HG03469 (cell line): Measurements from ENCODE around the gene MPHOSPH9.
A peak's percentile ranks its signal among the peaks of the same experiment; 100 is the strongest.
"Not testable (repeated sequence)": the region's sequence is repeated elsewhere in the genome, so short reads cannot be mapped to it uniquely, and the experiment has no call there.

ENCODE experiments used
- ATAC-seq: cut with Tn5 transposase; IDR thresholded peaks from one replicate; pipeline ENCODE4 v1.9.1; 2021; ENCODE audit warnings: mild to moderate bottlenecking, moderate library complexity, moderate number of reproducible peaks; ENCODE audit not compliant: unreplicated experiment

MPHOSPH9 gene

DNA sequence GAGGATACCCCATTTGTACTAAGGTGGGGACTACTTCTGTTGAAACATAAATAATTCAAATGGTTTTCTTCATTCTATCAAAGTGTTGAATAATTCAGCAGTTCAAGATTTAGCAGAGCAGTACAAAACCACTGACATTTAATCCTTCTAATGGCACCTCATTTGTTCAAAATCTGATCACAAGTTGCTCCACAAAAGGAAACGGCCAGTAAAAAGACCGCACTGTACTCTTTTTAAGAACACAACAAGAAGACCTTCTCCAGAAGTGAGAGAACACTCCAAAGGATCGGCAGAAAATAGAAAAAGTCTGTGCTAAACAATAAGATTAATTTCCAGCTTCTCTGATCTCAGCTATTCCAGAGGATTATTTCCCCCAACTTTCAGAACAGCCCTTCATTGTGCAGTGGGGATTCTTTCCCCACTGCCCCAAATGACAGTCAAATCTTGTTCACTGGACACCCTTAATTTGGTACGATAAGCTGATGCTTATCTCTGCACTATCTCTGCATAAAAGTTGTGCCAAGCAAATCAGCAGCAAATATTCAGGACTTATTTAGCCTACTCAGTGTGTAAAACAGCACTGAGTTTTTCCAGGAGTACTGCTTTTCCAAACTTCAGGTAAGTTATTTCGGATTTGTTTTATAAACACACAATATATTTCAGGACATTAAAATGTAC, 5.2 kb downstream of the MPHOSPH9 start:
- ATAC-seq, result no peak

DNA sequence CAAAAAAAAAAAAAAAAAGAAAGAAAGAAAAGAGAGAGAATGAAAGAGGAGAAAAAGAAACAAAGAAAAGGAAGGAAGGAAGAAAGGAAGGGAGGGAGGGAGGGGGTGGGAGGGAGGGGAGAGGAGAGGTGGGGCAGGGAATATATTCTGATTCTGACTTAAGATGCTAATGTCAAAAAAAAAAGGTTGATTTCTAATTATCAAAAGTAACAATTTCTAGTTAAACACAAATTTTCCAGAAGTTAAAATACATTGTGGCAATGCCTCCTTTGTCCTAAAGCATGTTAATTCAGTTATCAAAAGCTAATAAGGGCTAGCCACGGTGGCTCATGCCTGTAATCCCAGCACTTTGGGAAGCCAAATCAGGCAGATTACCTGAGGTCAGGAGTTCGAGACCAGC, 7.5 kb downstream of the MPHOSPH9 start:
- ATAC-seq, result no peak

DNA sequence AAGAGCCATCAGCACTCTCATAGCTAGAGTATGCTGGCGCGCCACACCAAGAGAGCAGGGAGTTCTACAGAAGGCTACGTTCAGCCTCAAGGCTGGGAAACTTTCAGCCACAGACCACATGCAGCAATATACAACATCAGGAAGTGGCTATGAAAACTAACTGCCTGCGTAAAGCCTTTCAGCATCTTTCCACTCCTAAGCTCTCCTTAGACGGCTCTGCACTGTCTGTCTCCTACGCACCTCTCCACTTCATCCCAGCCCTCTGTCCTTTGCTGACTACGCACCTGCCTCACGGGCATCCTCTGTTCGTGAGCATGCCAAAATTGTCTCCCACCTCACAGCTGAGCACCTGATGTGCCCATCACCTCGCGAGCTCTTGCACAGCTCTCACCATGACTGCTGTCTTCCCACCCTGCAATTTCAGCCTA, 9.7 kb downstream of the MPHOSPH9 start:
- no peak for ATAC-seq

DNA sequence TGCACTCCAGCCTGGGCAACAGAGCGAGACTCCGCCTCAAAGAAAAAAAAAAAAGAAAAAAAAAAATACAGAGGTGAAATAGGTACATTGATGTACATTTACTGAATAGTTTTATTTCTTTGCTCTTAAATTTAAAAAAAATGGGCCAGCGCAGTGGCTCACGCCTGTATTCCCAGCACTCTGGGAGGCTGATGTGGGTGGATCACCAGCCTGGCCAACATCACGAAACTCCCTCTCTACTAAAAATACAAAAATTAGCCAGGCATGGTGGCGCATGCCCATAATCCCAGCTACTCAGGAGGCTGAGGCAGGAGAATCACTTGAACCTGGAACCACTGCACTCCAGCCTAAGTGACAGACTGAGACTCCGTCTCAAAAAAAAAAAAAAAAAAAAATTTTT, 25.1 kb downstream of the MPHOSPH9 start:
- not testable (repeated sequence) for ATAC-seq

DNA sequence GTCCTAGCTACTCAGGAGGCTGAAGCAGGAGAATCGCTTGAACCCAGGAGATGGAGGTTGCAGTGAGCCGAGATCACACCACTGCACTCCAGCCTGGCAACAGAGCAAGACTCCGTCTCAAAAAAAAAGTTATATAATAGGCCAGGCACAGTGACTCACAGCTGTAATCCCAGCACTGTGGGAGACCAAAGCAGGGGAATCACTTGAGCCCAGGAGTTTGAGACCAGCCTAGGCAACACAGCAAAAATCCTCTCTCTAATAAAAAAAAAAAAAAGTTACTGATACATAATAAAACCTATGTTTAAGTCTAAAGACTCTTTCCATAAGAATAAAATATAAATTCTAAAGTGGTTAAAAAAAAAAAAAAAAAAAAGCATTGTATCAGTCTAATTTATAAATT, 26.1 kb downstream of the MPHOSPH9 start:
- ATAC-seq, result not testable (repeated sequence)

DNA sequence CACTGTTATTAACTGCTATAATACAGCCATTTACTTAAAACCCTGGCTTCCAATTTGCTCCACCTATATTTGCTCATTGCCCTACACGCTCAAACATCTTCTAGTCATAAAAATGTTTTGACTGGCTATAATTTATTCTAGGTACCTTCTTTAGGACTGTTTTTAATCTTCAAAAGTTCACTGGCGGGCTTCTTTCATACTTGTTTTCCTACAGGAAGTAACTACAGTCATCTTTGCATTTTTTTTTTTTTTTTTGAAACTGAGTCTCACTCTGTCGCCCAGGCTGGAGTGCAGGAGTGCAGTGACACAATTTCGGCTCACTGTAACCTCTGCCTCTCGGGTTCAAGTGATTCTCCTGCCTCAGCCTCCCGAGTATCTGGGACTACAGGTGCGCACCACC, 32.5 kb downstream of the MPHOSPH9 start:
- ATAC-seq, result no peak

DNA sequence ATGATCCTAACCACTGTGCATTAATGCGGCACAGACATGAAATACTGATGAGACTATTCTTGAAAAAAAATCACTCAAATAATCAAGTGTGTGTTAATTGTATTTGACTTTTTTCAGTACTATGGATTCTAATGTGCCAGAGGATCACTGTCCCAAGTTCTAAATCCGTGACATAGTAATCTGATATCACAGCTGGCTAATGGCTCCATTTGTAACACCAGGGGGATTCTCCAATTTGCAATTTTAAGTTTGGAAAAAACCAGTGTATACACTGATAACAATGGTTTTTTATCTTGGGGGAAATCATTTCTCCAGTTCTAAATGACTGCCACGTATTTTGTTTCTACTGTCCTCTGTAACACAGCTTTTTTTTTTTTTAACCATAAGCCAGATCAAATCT, 33.0 kb downstream of the MPHOSPH9 start:
- ATAC-seq, result no peak

DNA sequence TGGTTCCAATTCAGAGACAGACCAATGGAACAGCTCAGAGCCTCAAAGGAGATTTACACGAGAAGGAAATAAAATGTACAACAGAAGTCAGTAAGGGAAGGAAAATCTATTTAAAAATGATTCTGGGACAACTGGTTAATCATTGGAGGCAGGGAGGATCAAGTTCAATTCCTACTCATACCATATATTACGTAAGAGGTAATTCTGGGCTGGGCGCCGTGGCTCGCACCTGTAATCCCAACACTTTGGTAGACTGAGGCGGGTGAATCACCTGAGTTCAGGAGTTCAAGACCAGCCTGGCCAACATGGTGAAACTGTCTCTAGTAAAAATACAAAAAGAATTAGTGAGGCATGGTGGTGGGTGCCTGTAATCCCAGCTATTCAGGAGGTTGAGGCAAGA, 45.3 kb downstream of the MPHOSPH9 start:
- no peak for ATAC-seq

DNA sequence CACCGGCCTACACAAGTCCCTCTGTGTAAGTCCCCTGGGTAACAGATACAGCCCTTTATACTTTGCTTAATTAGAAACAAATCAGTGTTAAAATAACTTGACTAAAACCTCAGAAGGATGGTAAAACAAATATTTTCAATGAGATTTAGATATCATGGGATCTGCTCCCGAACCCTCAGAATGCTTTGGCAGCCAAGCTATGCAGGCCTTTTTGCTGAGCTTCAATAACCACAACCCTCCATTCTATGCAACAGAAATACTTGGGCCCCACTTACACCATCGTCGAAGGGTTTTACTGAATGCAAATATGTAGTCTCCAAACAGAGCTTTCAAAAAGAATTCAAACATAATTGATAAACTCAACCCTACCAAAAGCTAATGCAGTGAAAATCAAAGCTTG, 52.8 kb downstream of the MPHOSPH9 start:
- ATAC-seq, result no peak

DNA sequence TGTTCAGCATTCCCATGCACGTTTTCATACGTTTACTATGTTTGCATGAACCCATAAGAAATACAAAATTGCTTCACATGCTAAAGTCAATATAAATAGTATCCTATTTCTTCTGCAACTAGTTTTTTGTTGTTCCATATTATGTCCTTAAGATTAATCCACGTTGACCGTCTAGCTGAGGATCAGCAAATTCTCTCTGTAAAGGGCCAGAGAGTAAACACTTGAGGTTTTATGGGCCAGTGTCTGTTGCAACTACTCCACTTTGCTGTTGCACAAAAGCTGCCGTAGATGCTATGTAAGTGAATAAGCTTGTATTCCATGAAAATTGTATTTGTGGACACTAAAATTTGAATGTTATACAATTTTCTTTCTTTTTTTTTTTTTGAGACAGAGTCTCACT, 61.0 kb downstream of the MPHOSPH9 start:
- no peak for ATAC-seq

DNA sequence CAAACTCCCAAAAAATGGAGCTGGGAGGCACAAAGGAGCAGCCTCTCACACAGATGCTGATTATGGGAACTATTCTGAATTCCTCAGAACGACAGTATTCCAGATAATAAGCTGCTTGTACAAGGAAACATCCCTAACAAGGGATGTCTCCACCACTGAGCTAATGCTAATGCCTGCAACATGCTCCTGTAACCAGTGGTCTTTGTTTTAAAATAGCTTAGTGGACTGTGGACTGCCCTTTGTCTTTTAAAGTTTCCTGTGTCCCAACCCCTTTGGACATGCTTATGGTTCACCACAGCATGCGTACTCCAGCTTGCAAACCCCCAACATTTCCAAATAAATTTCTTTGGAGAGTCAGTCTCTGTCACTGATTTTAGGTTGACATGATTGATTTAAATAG, 65.6 kb downstream of the MPHOSPH9 start:
- no peak for ATAC-seq

DNA sequence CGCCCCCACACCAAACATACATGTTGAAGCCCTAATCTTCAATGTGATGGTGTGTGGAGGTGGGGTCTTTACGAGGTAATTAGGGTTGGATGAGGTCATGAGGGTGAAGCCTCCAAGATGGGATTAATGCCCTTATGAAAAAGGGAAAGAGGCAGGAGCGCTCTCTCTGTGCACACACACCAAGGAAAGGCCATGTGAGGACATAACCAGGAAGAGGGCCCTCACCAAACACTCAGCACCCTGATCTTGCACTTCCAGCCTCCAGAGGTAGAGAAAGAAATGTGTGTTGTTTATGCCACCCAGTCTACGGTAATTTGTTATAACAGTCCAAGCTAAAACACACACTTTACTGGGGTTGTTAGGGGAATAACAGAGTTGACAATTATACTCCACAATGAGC, 67.4 kb downstream of the MPHOSPH9 start:
- no peak for ATAC-seq

DNA sequence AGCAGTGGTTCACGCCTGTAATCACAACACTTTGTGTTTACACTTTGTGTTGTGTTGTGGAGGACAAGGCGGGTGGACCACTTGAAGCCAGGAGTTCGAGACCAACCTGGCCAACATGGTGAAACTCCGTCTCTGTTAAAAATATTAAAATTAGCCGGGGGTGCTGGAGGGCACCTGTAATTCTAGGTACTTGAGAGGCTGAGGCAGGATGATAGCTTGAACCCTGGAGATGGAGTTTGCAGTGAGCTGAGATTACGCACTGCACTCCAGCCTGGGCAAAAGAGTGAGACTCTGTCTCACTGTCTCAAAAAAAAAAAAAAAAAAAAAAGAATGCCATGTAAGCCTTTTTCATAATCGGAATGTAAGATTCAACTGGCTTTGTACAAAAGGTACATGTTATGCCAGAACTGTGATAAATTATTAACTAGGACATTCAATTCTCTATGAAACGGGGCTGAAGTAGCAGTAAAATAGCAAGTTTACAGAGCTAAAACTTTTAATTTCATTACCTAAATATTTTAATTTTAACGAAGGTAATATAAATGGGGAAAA, 68.2 kb downstream of the MPHOSPH9 start:
- ATAC-seq, result no peak

DNA sequence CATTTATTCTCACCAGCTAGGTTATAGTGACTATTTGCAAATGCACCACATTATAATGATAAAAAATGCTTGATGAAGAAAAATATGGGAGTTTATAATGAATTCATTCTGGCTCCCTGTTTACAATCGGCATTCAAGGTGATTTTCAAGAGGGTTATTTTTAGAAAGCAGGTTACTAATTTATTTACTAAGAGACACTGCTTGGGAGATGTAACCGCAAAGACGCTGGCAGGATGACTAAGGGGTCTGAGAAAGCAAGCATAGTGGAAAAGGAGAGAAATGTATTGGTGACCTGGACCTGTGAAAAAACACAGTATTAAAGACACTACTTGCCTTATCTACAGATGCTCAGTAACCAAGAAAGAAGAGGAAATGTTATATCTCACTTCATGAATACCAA, 68.7 kb downstream of the MPHOSPH9 start:
- no peak for ATAC-seq

DNA sequence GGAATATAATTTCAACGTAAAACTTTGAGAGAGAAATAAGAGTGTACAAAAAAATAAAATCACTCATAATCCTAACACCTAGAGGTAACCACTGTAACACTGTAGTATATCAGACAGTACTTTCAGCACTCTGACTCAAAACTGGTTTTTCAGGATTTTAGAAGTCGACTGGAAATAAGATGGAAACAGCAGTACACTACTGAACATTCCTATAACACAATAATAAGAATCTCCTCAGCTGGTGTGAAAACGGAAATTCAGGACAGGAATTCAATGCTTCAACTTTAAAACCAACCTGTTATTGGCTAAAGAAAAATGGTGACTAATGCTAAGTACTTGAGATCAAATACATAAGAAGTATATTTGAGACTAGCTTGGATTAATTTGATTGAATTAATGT, 69.7 kb downstream of the MPHOSPH9 start:
- no peak for ATAC-seq

DNA sequence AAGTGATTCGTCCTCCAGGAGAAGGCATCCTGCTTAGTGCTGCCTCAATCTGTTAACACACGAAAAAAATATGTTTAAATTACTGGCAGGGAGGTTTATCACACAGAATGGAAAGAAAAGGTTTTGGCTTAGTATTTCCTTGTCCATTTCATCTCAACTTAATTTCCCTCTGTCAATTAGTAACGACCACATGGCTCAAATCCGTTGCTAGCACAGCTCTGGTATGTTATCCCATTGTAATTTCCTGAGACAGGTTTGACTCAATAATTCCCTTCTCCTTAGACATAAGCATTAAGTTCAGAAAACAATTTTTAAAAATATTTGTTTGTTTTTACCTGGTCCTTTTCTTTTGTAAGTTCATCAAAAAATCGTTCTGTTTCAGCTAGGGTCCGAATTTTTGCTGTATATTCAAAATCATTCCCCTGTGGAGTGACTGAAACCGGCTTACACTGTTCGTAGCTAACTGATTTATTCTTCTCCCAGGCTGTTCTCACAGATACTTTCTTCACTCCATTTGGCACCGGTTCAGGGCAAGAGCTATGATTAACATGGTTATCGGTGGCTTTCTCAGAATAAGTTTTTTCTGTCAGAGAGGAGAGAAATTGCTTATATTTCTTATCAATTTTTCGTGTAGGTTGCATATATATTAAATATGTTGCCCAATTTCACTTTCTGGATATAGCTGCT, 72.0 kb downstream of the MPHOSPH9 start:
- ATAC-seq, result no peak

DNA sequence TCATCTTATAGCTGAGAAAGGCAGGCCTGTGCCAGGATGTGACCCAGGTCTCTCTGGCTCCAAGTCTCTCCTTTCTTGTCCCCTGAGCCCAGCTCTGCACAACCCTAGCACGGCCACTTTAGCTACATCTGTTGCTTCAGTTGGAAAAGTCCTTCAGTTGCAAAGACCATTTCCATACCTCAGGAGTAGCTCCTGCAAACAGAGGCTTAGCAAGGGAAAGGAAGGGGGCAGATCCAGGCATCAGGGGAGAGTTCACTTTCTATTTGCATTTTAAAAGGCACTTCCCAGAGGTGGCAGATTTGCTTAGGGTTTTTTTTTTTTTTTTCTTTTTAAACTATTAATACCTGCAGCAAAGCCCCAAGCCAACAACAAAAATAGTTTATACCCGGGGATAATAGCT, 79.0 kb downstream of the MPHOSPH9 start:
- no peak for ATAC-seq

DNA sequence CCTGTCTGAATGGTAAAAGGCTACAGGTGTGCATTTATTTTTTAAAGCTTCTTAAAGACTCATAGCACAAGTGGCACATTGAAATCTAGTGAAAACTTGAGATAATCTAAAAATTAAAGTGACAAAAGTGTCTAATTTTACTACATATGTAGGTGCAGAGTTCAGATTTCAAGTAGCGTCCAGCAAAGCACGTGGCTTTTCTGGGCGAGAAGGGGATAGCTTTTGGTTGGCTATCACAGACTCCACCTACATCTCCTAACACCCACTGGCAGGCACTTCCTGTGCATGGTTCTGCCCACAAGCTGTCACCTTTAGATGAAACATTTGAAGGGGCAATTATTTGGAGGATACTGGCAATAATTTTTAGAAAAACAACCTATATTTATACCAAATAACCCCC, 80.1 kb downstream of the MPHOSPH9 start:
- ATAC-seq, result no peak

DNA sequence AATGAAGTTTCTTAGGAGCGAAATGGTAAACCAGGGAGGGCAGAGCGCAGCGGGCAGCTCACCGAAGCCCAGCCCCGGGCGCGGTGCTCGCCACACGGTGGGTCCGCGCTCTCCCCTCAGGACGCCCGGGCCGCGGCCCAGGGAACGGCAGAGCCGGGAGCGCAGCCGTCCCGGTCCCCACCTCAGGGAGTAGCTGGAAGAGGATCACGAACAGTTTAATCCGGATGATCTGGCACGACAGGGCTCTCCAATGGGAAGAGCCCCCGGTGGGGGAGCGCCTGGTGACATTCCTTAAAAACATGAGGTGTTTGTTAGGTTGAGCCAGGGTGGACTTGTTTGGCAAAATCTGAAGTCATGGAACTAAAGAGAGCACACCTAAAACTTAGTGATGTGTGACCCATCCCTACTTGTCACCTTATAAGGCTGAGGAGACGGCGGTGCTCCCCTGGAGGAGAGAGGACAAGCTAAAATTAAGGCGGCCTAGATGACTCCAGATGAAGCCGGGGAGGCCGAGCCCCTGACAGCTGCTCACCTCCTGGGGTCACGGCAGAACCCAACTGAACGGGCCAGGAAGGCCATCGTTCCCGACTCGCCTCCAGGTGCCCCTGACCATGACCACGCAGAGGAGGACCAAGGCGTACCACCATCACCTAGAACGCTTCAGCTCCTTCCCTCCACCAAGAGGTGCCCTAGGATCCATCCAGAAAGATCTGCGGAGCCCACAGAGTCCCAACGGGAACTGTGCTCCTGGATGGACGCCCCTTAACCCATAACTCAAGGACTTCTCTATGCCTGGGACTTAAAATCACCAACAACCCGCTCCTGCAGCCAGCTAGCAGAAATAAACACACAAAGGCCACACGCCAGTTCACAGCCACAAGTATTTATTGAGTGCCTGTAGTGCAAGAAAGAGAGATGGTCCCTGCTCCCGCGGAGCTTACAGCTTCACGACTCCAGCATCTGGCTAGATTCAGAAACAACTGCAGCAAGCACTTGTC, 81.2 kb downstream of the MPHOSPH9 start:
- ATAC-seq, result no peak

DNA sequence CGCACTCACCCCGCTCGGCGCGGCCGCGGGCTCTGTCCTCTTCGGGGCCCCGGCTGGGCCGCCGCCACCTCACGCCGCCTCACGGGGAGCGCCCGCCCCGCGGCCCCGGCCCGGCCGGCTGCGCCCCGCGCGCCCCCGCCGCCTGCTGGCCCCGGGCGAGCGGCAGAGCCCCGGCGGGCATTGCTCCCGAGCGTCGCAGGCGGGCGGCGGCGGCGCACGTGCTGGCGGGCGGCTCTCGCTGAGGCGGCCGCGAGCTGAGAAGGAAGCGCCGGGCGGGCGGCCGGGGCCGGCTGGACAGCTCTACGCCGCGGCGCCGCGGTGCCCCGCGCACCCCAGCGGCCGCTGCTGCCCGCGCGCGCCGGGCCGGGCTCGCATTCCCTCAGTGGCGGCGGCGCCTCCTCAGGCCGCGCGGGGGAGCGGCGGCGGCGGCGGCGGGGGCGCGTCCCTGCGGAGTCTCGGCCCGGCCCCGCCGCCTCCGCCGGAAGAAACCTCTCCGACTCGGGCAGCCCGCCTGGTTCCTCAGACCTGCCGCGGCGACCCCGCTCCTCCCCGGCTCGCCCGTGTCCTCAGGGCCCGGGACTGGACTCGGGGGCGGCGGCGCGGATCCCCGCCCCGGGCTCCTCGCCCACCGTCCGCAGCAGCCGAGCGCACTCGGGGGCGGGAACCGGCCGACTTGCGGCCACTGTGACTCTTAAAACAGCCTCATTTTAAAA, 82.0 kb downstream of the MPHOSPH9 start, which contains the start of gene PITPNM2:
TSS of gene PITPNM2 (minus strand) at position 347 of the 713 bp plus-strand sequence. CDS start 116,500 bp downstream, outside the sequence.
- peak; percentile 38 for ATAC-seq
